ENCODE measurements around the gene MCU. TPM values are rescaled to one million over a fixed set of nuclear protein-coding genes. Genes with fewer than 3 reads are reported as not detected.
"Not testable (repeated sequence)": the region's sequence is repeated elsewhere in the genome, so short reads cannot be mapped to it uniquely, and the experiment has no call there.

Gene MCU
- polyA plus RNA-seq, 6 donors from 2014 or later = 6.0 to 14.9 (median 10.2) TPM

DNA sequence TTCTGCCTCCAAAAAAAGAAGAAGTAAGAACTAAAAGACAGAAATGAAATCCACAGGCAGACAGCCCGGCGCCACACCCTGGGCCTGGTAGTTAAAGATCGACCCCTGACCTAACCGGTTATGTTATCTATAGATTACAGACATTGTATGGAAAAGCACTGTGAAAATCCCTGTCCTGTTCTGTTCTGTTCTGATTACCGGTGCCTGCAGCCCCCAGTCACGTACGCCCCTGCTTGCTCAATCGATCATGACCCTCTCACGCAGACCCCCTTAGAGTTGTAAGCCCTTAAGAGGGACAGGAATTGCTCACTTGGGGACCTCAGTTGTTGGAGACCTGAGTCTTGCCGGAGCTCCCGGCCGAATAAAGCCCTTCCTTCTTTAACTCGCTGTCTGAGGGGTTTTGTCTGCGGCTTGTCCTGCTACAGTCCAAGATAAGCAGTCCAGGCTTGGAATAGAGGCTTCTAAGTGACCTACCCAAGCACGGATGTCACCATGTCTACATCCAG, 212.1 kb downstream of the MCU start:
- peak overlapping the region in 1 of 6 donors; percentile 58 for H3K27ac Mint-ChIP-seq
- H3K36me3 Mint-ChIP-seq; H3K27me3 Mint-ChIP-seq; ATAC-seq (ENCODE audit: low read depth in 2 of 2); H3K4me1 Mint-ChIP-seq; H3K9me3 Mint-ChIP-seq; H3K4me3 Mint-ChIP-seq; DNase-seq: not testable (repeated sequence)

DNA sequence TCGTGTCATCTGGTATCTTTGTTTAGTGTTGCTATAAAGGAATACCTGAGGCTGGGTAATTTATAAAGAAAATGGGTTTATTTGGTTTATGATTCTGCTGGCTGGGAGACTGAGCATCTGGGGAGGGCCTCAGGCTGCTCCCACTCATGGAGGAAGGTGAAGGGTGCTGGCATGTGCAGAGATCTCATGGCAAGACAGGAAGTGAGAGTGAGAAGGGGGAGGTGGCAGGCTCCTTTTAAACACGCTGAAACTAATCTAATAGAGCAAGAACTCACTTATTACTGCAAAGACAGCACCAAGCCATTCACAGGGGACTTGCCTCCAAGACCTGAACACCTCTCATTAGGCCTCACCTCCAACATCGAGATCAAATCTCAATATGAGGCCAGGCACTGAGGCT, 212.9 kb downstream of the MCU start:
- H3K4me1 Mint-ChIP-seq = peaks cover 3 to 7% (median 6%) of the 10 kb centered on the region in 3 donors
- no peaks in the 10 kb centered on the region for H3K36me3 Mint-ChIP-seq
- DNase-seq (no peak), ATAC-seq (ENCODE audit: low read depth in 2 of 2) (no peak)
- no peaks in the 10 kb centered on the region for H3K27me3 Mint-ChIP-seq
- no peaks in the 10 kb centered on the region for H3K9me3 Mint-ChIP-seq
- peak overlapping the region in 1 of 6 donors; percentile 76 for H3K27ac Mint-ChIP-seq
- no peak overlapping the region for H3K4me3 Mint-ChIP-seq

DNA sequence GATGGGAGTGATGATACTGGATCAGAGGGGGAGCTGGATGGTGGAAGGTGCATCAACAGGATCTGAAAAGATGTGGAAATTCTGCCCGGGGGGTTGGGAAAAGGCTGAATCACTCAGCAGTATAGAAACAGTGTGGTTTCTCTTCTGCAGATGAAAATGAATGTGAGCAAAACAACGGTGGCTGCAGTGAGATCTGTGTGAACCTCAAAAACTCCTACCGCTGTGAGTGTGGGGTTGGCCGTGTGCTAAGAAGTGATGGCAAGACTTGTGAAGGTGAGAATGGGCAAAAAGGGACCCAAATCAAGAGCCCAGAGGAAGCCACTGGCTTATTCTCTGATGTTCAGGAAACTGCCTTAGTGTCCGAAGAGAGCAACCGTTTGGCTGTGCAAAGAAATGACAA, 214.5 kb downstream of the MCU start:
- no peak overlapping the region for H3K27ac Mint-ChIP-seq
- H3K27me3 Mint-ChIP-seq = peaks cover 0 to 5% (median under 1%) of the 10 kb centered on the region in 3 donors
- peaks cover 0 to 4% (median 0%) of the 10 kb centered on the region in 7 donors for H3K9me3 Mint-ChIP-seq
- peaks cover 3 to 7% (median 6%) of the 10 kb centered on the region in 3 donors for H3K4me1 Mint-ChIP-seq
- H3K36me3 Mint-ChIP-seq = peaks cover 0 to 4% of the 10 kb centered on the region in 2 donors
- DNase-seq (no peak), ATAC-seq (ENCODE audit: low read depth in 2 of 2) (no peak)
- no peak overlapping the region for H3K4me3 Mint-ChIP-seq

DNA sequence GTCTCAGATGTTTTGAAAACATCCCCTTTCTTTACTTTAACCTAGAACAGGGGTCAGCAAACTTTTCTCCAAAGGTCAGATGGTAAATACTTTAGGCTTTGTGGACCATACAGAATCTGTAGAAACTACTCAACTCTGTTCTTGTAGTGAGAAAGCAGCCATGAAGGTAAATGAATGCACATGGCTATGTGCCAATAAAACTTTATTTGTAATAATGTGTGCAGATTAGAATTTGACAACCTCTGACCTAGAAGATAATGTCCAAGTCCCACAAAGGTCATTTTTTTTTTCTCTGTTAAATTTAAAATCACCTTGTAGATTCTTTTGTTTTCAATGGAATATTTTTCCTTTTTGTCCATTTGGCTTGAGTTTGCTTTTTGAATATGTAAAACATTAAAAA, 218.8 kb downstream of the MCU start:
- Mint-ChIP-seq H3K27me3 (peaks cover 0 to 8% (median 5%) of the 10 kb centered on the region in 3 donors), H3K9me3 (peaks cover 0 to 4% (median 0%) of the 10 kb centered on the region in 7 donors), H3K36me3 (peaks cover 4 to 7% of the 10 kb centered on the region in 2 donors), H3K4me3 (no peak overlapping the region), H3K27ac (no peak overlapping the region), H3K4me1 (no peaks in the 10 kb centered on the region)
- no peak for ATAC-seq (ENCODE audit: low read depth in 2 of 2)
- DNase-seq = no peak

DNA sequence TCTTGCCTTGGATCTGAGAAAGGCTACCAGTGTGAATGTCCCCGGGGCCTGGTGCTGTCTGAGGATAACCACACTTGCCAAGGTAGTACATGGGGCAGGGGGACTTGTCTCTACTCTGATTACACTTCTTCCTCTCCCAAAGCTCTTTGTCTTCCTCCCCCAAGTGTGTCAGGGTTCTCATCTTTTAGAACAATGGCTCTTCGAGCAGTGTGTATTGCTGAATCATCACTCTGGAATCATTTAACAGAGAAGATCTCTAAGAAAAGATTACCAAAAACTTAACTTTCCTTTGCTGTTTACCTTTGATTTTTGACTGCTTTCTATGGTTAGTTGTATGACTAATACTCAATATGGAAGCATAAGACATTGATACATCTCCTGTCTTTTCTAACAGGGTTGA, 219.8 kb downstream of the MCU start:
- Mint-ChIP-seq H3K4me3 (no peak overlapping the region), H3K27ac (no peak overlapping the region), H3K36me3 (peaks cover 4 to 7% of the 10 kb centered on the region in 2 donors), H3K27me3 (peaks cover 0 to 8% (median 5%) of the 10 kb centered on the region in 3 donors), H3K4me1 (no peaks in the 10 kb centered on the region), H3K9me3 (peaks cover 0 to 4% (median 0%) of the 10 kb centered on the region in 7 donors)
- DNase-seq = no peak
- ATAC-seq (ENCODE audit: low read depth in 2 of 2) = no peak

DNA sequence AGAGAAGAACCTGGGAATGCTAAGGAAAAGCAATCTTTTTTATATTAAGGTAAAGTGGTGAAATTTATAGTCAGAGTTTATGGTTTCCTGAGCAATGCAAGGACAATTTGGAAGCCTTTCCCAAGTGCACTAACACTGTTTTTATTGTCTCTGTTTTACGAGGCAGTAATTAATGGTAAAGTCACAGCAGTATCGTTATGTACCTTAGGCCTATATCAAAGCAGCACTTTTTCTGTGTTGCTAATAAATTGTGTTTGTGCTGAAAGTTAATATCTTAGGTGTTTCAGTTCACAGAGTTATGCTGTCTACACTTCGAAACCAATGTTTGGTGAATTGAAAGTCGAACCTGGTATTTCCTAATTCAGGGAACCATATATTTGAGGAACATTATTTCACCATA, 220.8 kb downstream of the MCU start:
- ATAC-seq (ENCODE audit: low read depth in 2 of 2) (no peak), DNase-seq (no peak)
- peaks cover 4 to 7% of the 10 kb centered on the region in 2 donors for H3K36me3 Mint-ChIP-seq
- H3K9me3 Mint-ChIP-seq = peaks cover 0 to 4% (median 0%) of the 10 kb centered on the region in 7 donors
- peaks cover 0 to 8% (median 5%) of the 10 kb centered on the region in 3 donors for H3K27me3 Mint-ChIP-seq
- no peak overlapping the region for H3K27ac Mint-ChIP-seq
- H3K4me3 Mint-ChIP-seq = no peak overlapping the region
- no peaks in the 10 kb centered on the region for H3K4me1 Mint-ChIP-seq

DNA sequence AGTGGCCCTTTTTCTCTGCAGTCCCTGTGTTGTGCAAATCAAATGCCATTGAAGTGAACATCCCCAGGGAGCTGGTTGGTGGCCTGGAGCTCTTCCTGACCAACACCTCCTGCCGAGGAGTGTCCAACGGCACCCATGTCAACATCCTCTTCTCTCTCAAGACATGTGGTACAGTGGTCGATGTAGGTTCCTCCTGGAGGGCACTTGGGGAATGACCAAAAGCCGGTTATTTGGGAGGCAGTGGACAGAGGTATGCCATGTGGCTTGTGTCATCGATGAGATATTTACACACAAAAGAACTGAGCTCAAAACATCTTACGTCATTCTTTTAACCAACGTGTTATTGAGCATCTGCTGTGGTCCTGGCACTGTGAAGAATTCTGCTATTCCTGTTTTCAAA, 221.3 kb downstream of the MCU start:
- ATAC-seq (ENCODE audit: low read depth in 2 of 2) (no peak), DNase-seq (no peak)
- Mint-ChIP-seq H3K27me3 (peaks cover 0 to 8% (median 5%) of the 10 kb centered on the region in 3 donors), H3K9me3 (peaks cover 0 to 4% (median under 1%) of the 10 kb centered on the region in 7 donors), H3K4me1 (no peaks in the 10 kb centered on the region), H3K27ac (peak overlapping the region in 2 of 6 donors; percentile 67 to 93), H3K4me3 (no peak overlapping the region), H3K36me3 (peaks cover 4 to 7% of the 10 kb centered on the region in 2 donors)

DNA sequence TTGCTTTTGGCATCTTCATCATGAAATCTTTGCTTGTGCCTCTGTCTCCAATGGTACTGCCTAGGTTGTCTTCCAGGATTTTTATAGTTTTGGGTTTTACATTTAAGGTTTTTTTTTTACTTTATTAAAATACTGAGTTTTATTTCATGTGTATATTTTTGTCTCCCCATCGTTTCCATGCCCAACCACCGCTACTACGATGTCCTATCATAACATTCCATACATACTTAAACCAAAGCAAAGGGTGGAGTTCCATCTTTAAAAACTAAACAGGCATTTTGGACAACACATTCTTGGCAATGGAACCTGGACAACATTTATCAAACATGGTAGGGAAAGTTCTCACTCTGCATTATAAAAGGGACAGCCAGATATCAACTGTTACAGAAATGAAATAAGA, 225.3 kb downstream of the MCU start:
- not testable (repeated sequence) for ATAC-seq (ENCODE audit: low read depth in 2 of 2)

DNA sequence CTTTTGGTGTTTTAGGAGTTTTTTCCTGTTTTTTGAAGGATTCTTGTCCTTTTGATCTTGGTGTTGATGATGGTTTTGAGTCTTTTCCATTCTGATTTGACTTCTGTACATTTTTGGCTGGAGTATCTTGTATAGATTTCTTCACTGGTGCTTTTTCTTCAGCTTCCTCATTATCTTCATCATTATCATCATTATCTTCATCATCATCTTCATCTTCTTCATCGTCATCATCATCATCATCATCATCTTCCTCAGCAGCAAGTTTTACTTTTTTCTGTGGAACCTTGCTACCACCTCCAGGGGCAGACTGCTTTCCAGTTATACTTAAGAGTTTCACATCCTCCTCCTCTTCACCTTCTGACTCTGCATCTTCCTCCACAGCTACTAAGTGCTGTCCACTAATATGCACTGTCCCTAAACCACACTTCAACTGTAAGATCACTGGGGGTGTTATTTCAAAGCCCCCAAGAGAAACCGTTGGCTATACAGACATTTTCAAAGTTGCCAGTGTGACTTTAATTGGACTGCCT, 225.9 kb downstream of the MCU start:
- ATAC-seq (ENCODE audit: low read depth in 2 of 2); H3K4me3 Mint-ChIP-seq; H3K4me1 Mint-ChIP-seq; DNase-seq: not testable (repeated sequence)
- Mint-ChIP-seq H3K27me3 (peaks cover 0 to 14% (median 7%) of the 10 kb centered on the region in 3 donors), H3K9me3 (peaks cover 8 to 27% (median 20%) of the 10 kb centered on the region in 7 donors), H3K36me3 (peaks cover 7 to 21% of the 10 kb centered on the region in 2 donors), H3K27ac (peak overlapping the region in 1 of 6 donors; percentile 0)

More for the DNA sequence above, 225.3 kb downstream of the MCU start:
- DNase-seq, H3K4me3 Mint-ChIP-seq, H3K4me1 Mint-ChIP-seq, H3K27ac Mint-ChIP-seq: not testable (repeated sequence)
- Mint-ChIP-seq H3K36me3 (peaks cover 3 to 16% of the 10 kb centered on the region in 2 donors), H3K9me3 (peaks cover 5 to 25% (median 16%) of the 10 kb centered on the region in 7 donors), H3K27me3 (peaks cover 0 to 14% (median 3%) of the 10 kb centered on the region in 3 donors)

DNA sequence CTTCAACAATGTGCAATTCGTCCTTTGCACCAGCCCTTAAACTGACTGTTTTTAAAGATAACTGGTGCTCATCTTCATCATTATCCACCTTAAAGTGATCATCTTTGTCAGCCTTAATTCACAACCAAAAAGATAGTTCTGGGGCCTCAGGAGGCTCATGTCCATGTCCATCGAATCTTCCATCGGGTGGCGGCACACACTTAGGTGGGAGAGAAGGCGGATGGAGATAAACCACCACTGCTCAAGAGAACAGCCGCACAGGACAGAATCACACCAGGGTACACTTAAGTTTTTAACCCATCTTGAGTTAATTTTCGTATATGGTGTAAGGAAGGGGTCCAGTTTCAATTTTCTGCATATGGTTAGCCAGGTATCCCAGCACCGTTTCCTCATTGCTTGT, 226.4 kb downstream of the MCU start:
- no peaks in the 10 kb centered on the region for H3K4me1 Mint-ChIP-seq
- ATAC-seq (ENCODE audit: low read depth in 2 of 2) = no peak
- peaks cover 7 to 21% of the 10 kb centered on the region in 2 donors for H3K36me3 Mint-ChIP-seq
- peaks cover 8 to 29% (median 20%) of the 10 kb centered on the region in 7 donors for H3K9me3 Mint-ChIP-seq
- H3K27me3 Mint-ChIP-seq = peaks cover 0 to 14% (median 7%) of the 10 kb centered on the region in 3 donors
- no peak for DNase-seq
- peak overlapping the region in 1 of 6 donors; percentile 8 for H3K27ac Mint-ChIP-seq
- no peak overlapping the region for H3K4me3 Mint-ChIP-seq

DNA sequence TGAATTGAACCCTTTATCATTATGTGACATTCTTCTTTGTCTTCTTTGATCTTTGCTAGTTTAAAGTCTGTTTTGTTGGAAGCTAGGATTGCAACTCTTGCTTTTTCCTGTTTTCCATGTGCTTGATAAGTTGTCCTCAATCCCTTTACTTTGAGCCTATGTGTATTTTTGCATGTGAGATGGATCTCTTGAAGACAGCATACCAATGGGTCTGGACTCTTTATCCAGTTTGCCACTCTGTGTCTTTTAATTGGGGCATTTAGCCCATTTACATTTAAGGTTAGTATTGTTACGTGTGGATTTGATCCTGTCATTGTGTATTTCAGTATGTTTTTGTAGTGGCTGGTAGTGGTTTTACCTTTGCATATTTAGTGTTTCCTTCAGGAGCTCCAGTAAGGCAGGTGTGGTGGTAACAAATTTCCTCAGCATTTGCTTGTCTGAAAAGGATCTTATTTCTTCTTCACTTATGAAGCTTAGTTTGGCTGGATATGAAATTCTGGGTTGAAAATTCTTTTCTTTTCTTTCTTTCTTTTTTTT, 229.3 kb downstream of the MCU start:
- H3K4me3 Mint-ChIP-seq; DNase-seq; H3K27ac Mint-ChIP-seq; ATAC-seq (ENCODE audit: low read depth in 2 of 2); H3K4me1 Mint-ChIP-seq: not testable (repeated sequence)
- Mint-ChIP-seq H3K9me3 (peaks cover 8 to 29% (median 20%) of the 10 kb centered on the region in 7 donors), H3K27me3 (peaks cover 0 to 18% (median 7%) of the 10 kb centered on the region in 3 donors), H3K36me3 (peaks cover 7 to 21% of the 10 kb centered on the region in 2 donors)

DNA sequence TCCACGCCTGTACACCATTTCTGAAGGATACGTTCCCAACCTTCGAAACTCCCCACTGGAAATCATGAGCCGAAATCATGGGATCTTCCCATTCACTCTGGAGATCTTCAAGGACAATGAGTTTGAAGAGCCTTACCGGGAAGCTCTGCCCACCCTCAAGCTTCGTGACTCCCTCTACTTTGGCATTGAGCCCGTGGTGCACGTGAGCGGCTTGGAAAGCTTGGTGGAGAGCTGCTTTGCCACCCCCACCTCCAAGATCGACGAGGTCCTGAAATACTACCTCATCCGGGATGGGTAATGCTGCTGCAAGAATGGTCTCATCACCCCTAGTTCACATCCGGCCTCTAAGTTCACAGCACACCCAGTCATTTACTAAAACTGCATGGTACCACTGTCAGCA, 232.4 kb downstream of the MCU start:
- DNase-seq = no peak
- H3K27me3 Mint-ChIP-seq = peaks cover 0 to 21% (median 7%) of the 10 kb centered on the region in 3 donors
- peaks cover 7 to 21% of the 10 kb centered on the region in 2 donors for H3K36me3 Mint-ChIP-seq
- no peak for ATAC-seq (ENCODE audit: low read depth in 2 of 2)
- H3K4me1 Mint-ChIP-seq = no peaks in the 10 kb centered on the region
- H3K4me3 Mint-ChIP-seq = no peak overlapping the region
- H3K27ac Mint-ChIP-seq = no peak overlapping the region
- peaks cover 8 to 30% (median 20%) of the 10 kb centered on the region in 7 donors for H3K9me3 Mint-ChIP-seq

DNA sequence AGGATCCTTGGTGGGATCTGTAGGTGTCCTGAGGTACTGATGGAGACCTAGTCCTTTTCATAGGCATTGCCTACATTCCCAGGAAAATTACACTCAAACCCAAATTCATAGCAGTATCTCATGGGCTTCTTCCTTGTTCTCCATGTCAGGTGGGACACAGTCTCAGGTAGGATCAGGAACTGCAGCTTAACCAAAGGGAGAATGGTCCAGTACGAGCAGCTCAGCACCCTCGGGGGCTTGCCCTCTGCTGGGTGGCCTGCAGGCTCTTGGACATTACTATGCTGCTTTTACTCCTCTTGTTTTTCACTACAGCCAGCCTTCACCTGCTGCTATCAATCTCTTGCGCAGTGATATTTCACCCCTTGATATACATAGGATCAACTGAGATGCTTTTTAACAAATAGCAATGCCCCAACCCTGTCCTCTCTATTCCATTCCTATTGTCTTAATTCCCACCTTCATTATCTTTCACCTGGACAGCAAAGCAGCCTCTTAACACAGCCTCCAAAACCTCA, 234.1 kb downstream of the MCU start:
- Mint-ChIP-seq H3K27ac (no peak overlapping the region), H3K36me3 (peaks cover 7 to 12% of the 10 kb centered on the region in 2 donors), H3K4me1 (no peaks in the 10 kb centered on the region), H3K27me3 (peaks cover 0 to 9% (median 7%) of the 10 kb centered on the region in 3 donors), H3K4me3 (no peak overlapping the region), H3K9me3 (peaks cover 7 to 17% (median 11%) of the 10 kb centered on the region in 7 donors)
- ATAC-seq (ENCODE audit: low read depth in 2 of 2) (no peak), DNase-seq (no peak)

DNA sequence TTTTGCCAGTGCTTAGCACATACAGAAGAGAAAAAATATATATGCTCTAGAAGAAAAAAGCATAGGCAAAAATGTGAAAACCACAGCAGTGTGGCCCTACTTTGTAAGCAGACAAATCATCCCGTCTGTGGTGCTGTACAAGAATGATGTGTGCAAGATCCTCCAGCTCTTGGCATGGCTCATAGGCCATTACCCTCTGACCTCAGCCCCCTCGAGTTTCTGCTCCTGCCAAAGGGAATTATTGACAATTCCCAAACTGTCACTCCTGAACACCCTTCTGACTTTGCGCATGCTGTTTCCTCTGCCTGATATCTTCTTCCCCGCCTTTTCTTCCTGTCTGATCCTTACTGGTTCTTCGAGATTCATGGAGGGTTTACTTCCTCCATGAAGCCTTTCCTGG, 235.5 kb downstream of the MCU start:
- Mint-ChIP-seq H3K27me3 (peaks cover 0 to 7% (median 1%) of the 10 kb centered on the region in 3 donors), H3K36me3 (peaks cover under 1 to 2% of the 10 kb centered on the region in 2 donors), H3K4me1 (no peaks in the 10 kb centered on the region), H3K9me3 (peaks cover under 1 to 4% (median under 1%) of the 10 kb centered on the region in 7 donors), H3K27ac (no peak overlapping the region), H3K4me3 (no peak overlapping the region)
- DNase-seq (no peak), ATAC-seq (ENCODE audit: low read depth in 2 of 2) (no peak)
